Erythroblast (primary cell): Measurements from ENCODE around the gene PDE8B.

Experiments used
- DNase-seq, 2 experiments: peaks; one replicate each; lab custom pipeline; 2025; lab: John Stamatoyannopoulos, UW
- GATA1 ChIP-seq: IDR thresholded peaks from 2 replicates; pipeline ENCODE4 v1.6.1; 2011; ENCODE audit warnings: low read depth, mild to moderate bottlenecking, control low read depth, low read length, moderate library complexity
- POLR2A ChIP-seq: IDR thresholded peaks from 2 replicates; pipeline ENCODE4 v1.6.1; 2011; ENCODE audit warnings: mild to moderate bottlenecking, low read length

Gene PDE8B

GRCh38 chr5:77301447-77301883, 91.0 kb downstream of the PDE8B start:
- no peak for TF ChIP-seq GATA1
- TF ChIP-seq POLR2A = no peak
- no peak for DNase-seq

DNA sequence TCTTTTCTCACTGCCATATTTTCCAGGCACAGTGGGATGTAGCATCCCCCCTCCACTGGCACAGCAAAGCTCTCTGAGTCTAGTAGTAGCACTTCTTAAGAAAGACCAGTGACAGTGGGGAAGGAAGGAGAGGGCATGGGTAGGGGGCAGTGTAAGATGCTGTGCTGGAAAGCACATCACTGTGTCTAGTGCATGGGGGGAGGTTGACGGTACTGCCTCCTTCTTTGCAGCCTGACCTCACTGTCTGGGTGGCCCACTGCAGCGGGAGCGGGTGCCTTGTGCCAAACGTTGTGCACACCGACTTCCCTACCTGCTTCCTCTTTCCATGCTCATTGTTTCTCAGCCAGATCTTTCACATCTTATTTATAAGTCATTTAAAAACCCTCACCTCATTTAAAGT, 91.8 kb downstream of the PDE8B start:
- TF ChIP-seq GATA1 (no peak), POLR2A (no peak)
- DNase-seq = no peak

- DNase-seq = no peak
- TF ChIP-seq GATA1 = no peak
Measured at GRCh38 chr5:77302653-77303052, 92.2 kb downstream of the PDE8B start.

GRCh38 chr5:77304388-77304787, 93.9 kb downstream of the PDE8B start:
- DNase-seq = no peak
- TF ChIP-seq GATA1 = no peak
- no peak for TF ChIP-seq POLR2A

DNA sequence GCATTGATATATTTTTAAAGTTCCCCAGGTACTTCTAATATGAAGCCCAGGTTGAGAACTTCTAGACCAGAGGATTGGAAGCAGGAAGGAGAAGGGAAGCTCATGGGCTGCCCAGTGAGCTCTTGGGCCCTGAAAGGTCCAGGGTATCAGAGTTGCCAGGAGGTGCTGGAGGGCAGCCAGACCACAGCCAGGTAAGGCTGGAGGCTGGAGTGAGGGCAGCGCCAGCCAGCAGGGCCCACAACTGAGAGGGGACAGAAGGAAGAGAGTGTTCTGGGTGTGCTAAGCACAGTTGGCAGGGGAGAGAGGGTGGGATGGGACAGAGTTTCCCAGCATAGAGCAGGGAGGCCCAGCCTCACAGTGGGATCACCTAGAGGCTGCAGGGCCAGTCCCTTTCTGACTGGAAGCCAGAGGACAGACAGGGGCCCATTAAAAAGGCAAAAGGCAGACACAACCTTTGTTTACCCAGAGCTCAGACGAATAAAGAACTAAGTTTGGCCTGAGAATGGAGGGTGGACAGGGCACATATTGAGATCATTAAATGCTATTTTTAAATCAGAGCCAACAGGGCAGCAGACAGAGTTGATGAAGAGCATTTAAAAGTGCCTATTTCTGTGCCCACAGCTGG, 94.9 kb downstream of the PDE8B start:
- TF ChIP-seq POLR2A = no peak
- TF ChIP-seq GATA1 = no peak
- DNase-seq = no peak

DNA sequence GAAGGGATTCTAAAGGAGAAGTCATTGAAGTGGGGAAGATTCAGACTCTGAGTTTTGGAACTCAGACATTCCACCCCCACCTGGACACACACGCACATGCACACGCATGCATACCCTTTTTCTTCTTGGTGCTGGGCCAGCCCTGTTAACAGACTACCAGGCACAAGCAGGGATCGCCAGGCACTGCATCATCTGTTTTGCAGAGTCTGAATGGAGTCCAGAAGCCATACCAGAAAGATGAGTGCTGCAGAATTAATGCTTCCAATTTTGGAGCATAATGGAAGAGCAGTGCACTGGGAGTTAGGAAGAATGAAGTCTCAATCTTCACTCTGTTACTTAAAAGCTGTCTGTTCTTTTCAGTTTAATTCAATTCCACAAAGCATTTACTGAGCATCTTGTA, 95.5 kb downstream of the PDE8B start:
- no peak for DNase-seq
- TF ChIP-seq POLR2A = no peak
- no peak for TF ChIP-seq GATA1

- TF ChIP-seq GATA1 (no peak), POLR2A (no peak)
- no peak for DNase-seq
Measured at GRCh38 chr5:77306531-77306930, 96.1 kb downstream of the PDE8B start.

GRCh38 chr5:77308154-77308960, 97.9 kb downstream of the PDE8B start:
- no peak for TF ChIP-seq GATA1
- no peak for TF ChIP-seq POLR2A
- DNase-seq = no peak

DNA sequence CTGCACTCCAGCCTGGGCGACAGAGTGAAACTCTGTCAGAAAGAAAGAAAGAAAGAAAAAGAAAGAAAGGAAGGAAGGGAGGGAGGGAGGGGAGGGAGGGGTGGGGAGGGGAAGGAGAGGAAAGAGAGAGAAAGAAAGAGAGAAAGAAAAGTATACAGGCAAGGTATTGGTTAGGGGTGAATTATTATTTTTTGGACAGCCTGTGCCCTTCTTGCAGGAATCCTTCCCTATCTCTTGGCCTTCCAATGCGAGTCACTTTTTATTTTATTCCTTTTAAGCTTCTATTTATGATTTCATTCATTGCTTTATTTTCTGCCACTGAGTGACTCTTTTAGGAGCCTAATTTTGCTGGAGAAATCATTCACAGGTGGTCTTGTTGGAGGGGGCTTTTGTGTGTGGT, 98.7 kb downstream of the PDE8B start:
- TF ChIP-seq GATA1 (no peak), POLR2A (no peak)
- no peak for DNase-seq

DNA sequence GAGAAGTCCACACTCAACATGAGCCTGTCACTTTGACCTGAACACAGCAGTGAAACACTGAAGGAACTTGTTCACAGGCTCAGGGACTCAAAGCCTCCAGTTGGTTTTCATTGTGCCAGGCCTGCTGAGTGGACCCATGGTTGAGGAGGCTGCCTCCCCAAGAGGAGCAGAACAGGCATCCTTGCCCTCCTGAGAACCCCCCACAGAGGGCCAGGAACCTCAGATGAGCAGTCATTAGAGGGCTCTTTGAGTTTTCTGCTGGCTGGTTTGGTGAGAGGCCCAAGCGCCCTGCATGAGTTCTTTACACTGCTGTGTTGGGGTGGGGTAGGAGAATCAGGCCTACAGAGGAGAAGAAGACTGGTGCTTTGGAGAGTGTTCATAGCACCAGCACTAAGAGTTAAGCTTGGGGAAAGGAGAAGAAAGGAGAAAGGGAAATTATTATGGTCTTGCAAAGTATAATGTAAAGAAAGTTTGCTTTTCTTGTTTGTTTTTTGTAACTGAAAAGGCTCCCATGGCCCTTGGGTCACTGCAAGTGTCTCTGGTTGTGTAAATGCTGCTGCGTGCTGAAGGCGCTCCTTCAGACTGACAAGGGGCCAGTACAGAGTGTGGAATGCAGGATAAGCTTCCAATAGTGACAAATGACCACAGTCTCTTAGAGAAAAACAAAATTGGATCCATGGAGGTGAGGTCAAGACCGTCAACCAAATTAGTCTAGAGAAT, 100.2 kb downstream of the PDE8B start:
- no peak for DNase-seq
- TF ChIP-seq POLR2A (no peak), GATA1 (no peak)

GRCh38 chr5:77311214-77311571, 100.7 kb downstream of the PDE8B start:
- TF ChIP-seq POLR2A = no peak
- DNase-seq = no peak

GRCh38 chr5:77312413-77312812, 101.9 kb downstream of the PDE8B start:
- TF ChIP-seq GATA1 = no peak

GRCh38 chr5:77316871-77317661, 106.6 kb downstream of the PDE8B start:
- no peak for DNase-seq
- TF ChIP-seq POLR2A = no peak

More at GRCh38 chr5:77312413-77312812, 101.9 kb downstream of the PDE8B start:
- DNase-seq = peak in 1 of 2 experiments; percentile 14
